ENCODE data around the gene ZYG11A.

ZYG11A gene

DNA sequence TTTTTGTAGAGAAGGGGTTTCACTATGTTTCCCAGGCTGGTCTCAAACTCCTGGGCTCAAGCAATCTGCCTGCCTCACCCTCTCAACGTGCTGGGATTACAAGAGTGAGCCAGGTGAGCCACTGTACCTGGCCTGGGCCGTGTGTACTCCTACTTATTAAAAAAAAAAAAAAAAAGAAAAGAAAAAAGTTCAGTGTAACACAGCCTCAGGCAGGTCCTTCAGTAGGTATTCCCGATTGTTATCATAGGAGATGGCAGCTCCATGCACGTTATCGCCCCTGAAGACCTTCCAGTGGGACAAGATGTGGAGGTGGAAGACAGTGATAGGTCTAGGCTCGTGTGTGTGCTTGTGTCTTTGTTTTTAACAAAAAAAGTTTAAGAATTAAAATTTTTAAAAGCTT is 75.6 kb downstream of the ZYG11A start:
- DNase-seq (ENCODE audit: low read depth) = no peak

DNA sequence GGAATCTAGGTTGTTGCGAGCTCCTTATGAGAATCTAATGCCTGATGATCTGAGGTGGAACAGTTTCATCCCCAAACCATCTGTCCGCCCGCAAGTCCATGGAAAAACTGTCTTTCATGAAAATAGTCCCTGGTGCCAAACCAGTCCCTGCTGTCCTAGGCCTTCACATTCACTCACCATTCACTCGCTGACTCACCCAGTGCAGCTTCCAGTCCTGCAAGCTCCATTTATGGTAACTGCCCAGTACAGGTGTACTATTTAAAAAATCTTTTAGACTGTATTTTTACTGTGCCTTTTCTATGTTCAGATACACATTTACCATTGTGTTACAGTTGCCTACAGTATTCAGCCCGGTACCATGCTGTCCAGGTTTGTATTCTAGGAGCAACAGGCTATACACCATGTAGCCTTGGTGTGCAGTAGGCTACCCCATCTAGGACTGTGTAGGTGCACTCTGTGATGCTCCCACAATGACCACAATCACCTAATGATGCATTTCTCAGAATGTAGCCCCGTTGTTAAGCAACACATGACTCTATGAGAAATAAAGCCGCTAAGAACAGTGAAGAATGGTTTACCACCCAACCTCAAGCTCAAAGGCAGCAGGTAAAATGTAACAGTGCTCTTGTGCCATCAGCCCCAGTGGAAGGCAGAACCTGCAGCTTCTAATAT is 76.6 kb downstream of the ZYG11A start:
- no peak for DNase-seq (ENCODE audit: low read depth)

- no peak for DNase-seq (ENCODE audit: low read depth)
These were observed 77.3 kb downstream of the ZYG11A start for GRCh38 chr1:52919723-52920483.

GRCh38 chr1:52920791-52921291 is 78.3 kb downstream of the ZYG11A start:
- no peak for DNase-seq (ENCODE audit: low read depth)

- DNase-seq (ENCODE audit: low read depth) = no peak
These were observed 83.0 kb downstream of the ZYG11A start for GRCh38 chr1:52925571-52926005.

DNA sequence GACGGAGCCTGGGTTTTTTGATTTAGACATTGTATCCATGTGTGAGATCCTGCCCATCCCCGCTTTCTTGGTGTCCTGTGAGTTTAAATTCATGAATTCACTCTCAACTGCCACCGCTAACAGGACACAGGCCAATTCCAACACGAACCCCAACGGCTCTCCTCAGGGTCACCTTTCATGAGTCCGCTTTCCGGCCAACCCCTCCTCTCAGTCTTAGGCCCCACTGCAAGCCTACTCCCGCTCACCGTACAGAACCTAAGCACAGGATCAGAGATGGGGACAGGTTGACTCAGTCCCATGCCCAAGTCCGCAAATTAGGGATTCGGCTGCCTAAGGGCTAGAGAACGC is 84.3 kb downstream of the ZYG11A start:
- DNase-seq (ENCODE audit: low read depth) = no peak

- DNase-seq (ENCODE audit: low read depth) = peak; percentile 74
These were observed 84.9 kb downstream of the ZYG11A start, which contains the start of gene SCP2 for GRCh38 chr1:52927212-52928014. Gene SCP2 (plus strand): TSS chr1:52927276. CDS start chr1:52927397, 121 bp downstream.

DNA sequence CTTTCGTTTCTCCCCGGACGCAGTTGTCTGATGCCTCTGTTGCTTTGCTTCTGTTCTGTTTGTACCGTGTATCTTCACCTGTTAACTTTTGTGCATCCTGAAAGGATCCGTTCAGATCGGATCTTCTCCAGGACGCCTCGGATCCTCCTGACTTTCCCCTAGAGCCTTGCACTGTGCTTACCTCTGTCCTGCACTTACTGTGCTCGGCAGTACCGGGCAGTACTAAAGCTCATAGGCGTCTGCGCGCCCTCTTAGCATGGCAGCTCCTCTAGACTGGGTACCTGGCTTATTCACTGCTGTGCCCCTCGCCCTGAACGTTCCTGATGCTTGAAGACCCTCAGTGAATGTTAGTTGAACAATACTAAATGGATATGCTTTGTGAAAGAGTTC is 85.5 kb downstream of the ZYG11A start:
- no peak for DNase-seq (ENCODE audit: low read depth)

GRCh38 chr1:52929019-52929418 is 86.5 kb downstream of the ZYG11A start:
- DNase-seq (ENCODE audit: low read depth) = no peak

DNA sequence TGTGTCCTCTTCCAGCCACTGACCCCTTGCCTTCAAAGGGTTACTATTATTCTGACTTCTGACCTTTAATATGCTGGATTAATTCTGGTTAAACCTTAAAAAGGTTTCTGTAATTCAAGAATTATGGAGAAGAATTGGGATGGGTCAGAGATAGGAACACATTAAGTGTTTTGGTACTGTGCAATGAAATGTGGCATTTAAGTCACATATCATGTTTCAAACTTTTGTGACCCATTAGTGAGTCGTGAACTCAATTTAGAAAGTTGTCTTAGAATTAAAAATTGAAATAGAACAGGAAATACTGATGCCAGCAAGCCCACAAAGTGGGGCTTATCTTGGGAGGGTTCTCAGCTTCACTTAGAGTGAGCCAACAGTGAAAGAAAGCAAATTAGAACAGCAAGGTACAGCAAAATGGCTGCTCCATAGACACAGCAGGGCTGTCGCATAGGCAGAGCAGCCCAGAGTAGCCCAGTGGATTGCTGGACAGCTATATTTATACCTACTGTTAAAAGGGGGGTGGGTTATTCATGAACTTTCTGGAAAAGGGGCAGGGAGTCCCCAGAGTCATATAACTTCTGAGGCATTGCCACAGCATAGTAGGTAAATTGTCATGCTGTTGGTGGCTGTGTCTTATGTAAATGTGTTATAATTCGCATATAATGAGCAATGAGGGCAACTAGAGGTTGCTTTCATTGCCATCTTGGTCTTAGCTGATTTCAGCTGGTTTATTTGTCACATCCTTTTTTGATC is 95.0 kb downstream of the ZYG11A start:
- DNase-seq (ENCODE audit: low read depth) = no peak

- DNase-seq (ENCODE audit: low read depth) = no peak
These were observed 95.6 kb downstream of the ZYG11A start for GRCh38 chr1:52938183-52938451.

GRCh38 chr1:52943876-52944416 is 101.4 kb downstream of the ZYG11A start:
- DNase-seq (ENCODE audit: low read depth) = no peak

DNA sequence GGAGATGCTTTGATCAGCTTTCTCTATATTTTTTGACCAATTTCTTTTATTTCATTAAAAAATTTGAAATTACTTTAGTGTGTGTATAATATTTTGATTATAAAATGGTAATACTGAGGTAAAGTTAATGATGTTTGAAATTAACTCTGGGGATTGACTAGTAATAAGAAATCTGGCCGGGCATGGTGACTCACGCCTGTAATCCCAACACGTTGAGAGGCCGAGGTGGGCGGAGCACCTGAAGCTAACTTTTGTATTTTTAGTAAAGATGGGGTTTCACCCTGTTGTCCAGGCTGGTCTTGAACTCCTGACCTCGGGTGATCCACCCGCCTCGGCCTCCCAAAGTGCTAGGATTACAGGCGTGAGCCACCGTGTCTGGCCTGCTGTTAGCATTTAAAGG is 102.0 kb downstream of the ZYG11A start:
- no peak for DNase-seq (ENCODE audit: low read depth)
